ENCODE measurements around the gene POLR2C. TPM values are rescaled to one million over a fixed set of nuclear protein-coding genes. Genes with fewer than 3 reads are reported as not detected.

The POLR2C gene
- total and polyA plus RNA-seq, 2 donors, result 56.5 to 60.6 TPM

GRCh38 chr16:57512296-57513001, 50.0 kb downstream of the POLR2C start:
- 98% methylated on average over 23 of the region's 23 CpGs for WGBS
- no peak for DNase-seq (ENCODE audit: low read depth in 6 of 9, low spot score in 9 of 9)
- H3K36me3 ChIP-seq (ENCODE audit: control insufficient read depth in 2 of 2, insufficient read depth in 2 of 2, low read length in 1 of 2), result peaks cover 21 to 22% of the 10 kb centered on the region in 2 donors

GRCh38 chr16:57513371-57514102, 51.1 kb downstream of the POLR2C start:
- 90% methylated on average over 14 of the region's 14 CpGs for WGBS
- no peaks in the 10 kb centered on the region for H3K27me3 ChIP-seq (ENCODE audit: control insufficient read depth in 2 of 2, insufficient read depth in 1 of 2, low read length in 1 of 2)
- H3K4me1 ChIP-seq (ENCODE audit: control insufficient read depth in 2 of 2, insufficient read depth in 2 of 2, low read length in 2 of 2), result peaks cover 0 to 3% of the 10 kb centered on the region in 2 donors
- H3K9me3 ChIP-seq (ENCODE audit: control insufficient read depth in 2 of 2, insufficient read depth in 1 of 2, low read length in 1 of 2), result no peaks in the 10 kb centered on the region
- no peak overlapping the region for H3K27ac ChIP-seq (ENCODE audit: low read depth in 1 of 2, low read length in 1 of 2)
- H3K4me3 ChIP-seq (ENCODE audit: low read length in 2 of 2), result no peak overlapping the region
- DNase-seq (ENCODE audit: low read depth in 6 of 9, low spot score in 9 of 9), result no peak
- peaks cover 31 to 32% of the 10 kb centered on the region in 2 donors for H3K36me3 ChIP-seq (ENCODE audit: control insufficient read depth in 2 of 2, insufficient read depth in 2 of 2, low read length in 1 of 2)

More at GRCh38 chr16:57512296-57513001, 50.0 kb downstream of the POLR2C start:
- Histone ChIP-seq H3K27ac (ENCODE audit: low read depth in 1 of 2, low read length in 1 of 2) (peak overlapping the region in 1 of 2 donors; percentile 9), H3K27me3 (ENCODE audit: control insufficient read depth in 2 of 2, insufficient read depth in 1 of 2, low read length in 1 of 2) (no peaks in the 10 kb centered on the region), H3K4me3 (ENCODE audit: low read length in 2 of 2) (no peak overlapping the region), H3K4me1 (ENCODE audit: control insufficient read depth in 2 of 2, insufficient read depth in 2 of 2, low read length in 2 of 2) (peaks cover 0 to 3% of the 10 kb centered on the region in 2 donors), H3K9me3 (ENCODE audit: control insufficient read depth in 2 of 2, insufficient read depth in 1 of 2, low read length in 1 of 2) (no peaks in the 10 kb centered on the region)

- peaks cover 0 to 3% of the 10 kb centered on the region in 2 donors for H3K4me1 ChIP-seq (ENCODE audit: control insufficient read depth in 2 of 2, insufficient read depth in 2 of 2, low read length in 2 of 2)
- no peaks in the 10 kb centered on the region for H3K9me3 ChIP-seq (ENCODE audit: control insufficient read depth in 2 of 2, insufficient read depth in 1 of 2, low read length in 1 of 2)
- H3K27ac ChIP-seq (ENCODE audit: low read depth in 1 of 2, low read length in 1 of 2), result no peak overlapping the region
- WGBS, result 98% methylated on average over 4 of the region's 4 CpGs
- DNase-seq (ENCODE audit: low read depth in 6 of 9, low spot score in 9 of 9), result no peak
- peaks cover 31 to 33% of the 10 kb centered on the region in 2 donors for H3K36me3 ChIP-seq (ENCODE audit: control insufficient read depth in 2 of 2, insufficient read depth in 2 of 2, low read length in 1 of 2)
- no peaks in the 10 kb centered on the region for H3K27me3 ChIP-seq (ENCODE audit: control insufficient read depth in 2 of 2, insufficient read depth in 1 of 2, low read length in 1 of 2)
- no peak overlapping the region for H3K4me3 ChIP-seq (ENCODE audit: low read length in 2 of 2)
These were observed 51.9 kb downstream of the POLR2C start for GRCh38 chr16:57514371-57514770.

GRCh38 chr16:57514791-57515600, 52.5 kb downstream of the POLR2C start:
- no peak for DNase-seq (ENCODE audit: low read depth in 6 of 9, low spot score in 9 of 9)
- no peak overlapping the region for H3K27ac ChIP-seq (ENCODE audit: low read depth in 1 of 2, low read length in 1 of 2)
- H3K36me3 ChIP-seq (ENCODE audit: control insufficient read depth in 2 of 2, insufficient read depth in 2 of 2, low read length in 1 of 2), result peaks cover 31 to 33% of the 10 kb centered on the region in 2 donors
- H3K4me1 ChIP-seq (ENCODE audit: control insufficient read depth in 2 of 2, insufficient read depth in 2 of 2, low read length in 2 of 2), result peaks cover 0 to 5% of the 10 kb centered on the region in 2 donors
- no peaks in the 10 kb centered on the region for H3K9me3 ChIP-seq (ENCODE audit: control insufficient read depth in 2 of 2, insufficient read depth in 1 of 2, low read length in 1 of 2)
- WGBS, result 97% methylated on average over 23 of the region's 23 CpGs
- H3K4me3 ChIP-seq (ENCODE audit: low read length in 2 of 2), result no peak overlapping the region
- H3K27me3 ChIP-seq (ENCODE audit: control insufficient read depth in 2 of 2, insufficient read depth in 1 of 2, low read length in 1 of 2), result no peaks in the 10 kb centered on the region

- DNase-seq (ENCODE audit: low read depth in 6 of 9, low spot score in 9 of 9), result no peak
- Histone ChIP-seq H3K27ac (ENCODE audit: low read depth in 1 of 2, low read length in 1 of 2) (no peak overlapping the region), H3K36me3 (ENCODE audit: control insufficient read depth in 2 of 2, insufficient read depth in 2 of 2, low read length in 1 of 2) (peaks cover 31 to 33% of the 10 kb centered on the region in 2 donors), H3K4me3 (ENCODE audit: low read length in 2 of 2) (no peak overlapping the region), H3K9me3 (ENCODE audit: control insufficient read depth in 2 of 2, insufficient read depth in 1 of 2, low read length in 1 of 2) (no peaks in the 10 kb centered on the region), H3K4me1 (ENCODE audit: control insufficient read depth in 2 of 2, insufficient read depth in 2 of 2, low read length in 2 of 2) (peaks cover 0 to 2% of the 10 kb centered on the region in 2 donors), H3K27me3 (ENCODE audit: control insufficient read depth in 2 of 2, insufficient read depth in 1 of 2, low read length in 1 of 2) (no peaks in the 10 kb centered on the region)
- 93% methylated on average over 10 of the region's 10 CpGs for WGBS
These were observed 53.8 kb downstream of the POLR2C start for GRCh38 chr16:57516176-57516725.

GRCh38 chr16:57516773-57517172, 54.3 kb downstream of the POLR2C start:
- H3K27me3 ChIP-seq (ENCODE audit: control insufficient read depth in 2 of 2, insufficient read depth in 1 of 2, low read length in 1 of 2), result no peaks in the 10 kb centered on the region
- WGBS, result 96% methylated on average over 3 of the region's 3 CpGs
- no peak overlapping the region for H3K27ac ChIP-seq (ENCODE audit: low read depth in 1 of 2, low read length in 1 of 2)
- H3K9me3 ChIP-seq (ENCODE audit: control insufficient read depth in 2 of 2, insufficient read depth in 1 of 2, low read length in 1 of 2), result no peaks in the 10 kb centered on the region
- peaks cover 0 to 2% of the 10 kb centered on the region in 2 donors for H3K4me1 ChIP-seq (ENCODE audit: control insufficient read depth in 2 of 2, insufficient read depth in 2 of 2, low read length in 2 of 2)
- peaks cover 31 to 33% of the 10 kb centered on the region in 2 donors for H3K36me3 ChIP-seq (ENCODE audit: control insufficient read depth in 2 of 2, insufficient read depth in 2 of 2, low read length in 1 of 2)
- H3K4me3 ChIP-seq (ENCODE audit: low read length in 2 of 2), result no peak overlapping the region
- DNase-seq (ENCODE audit: low read depth in 6 of 9, low spot score in 9 of 9), result no peak

GRCh38 chr16:57517397-57518367, 55.2 kb downstream of the POLR2C start:
- WGBS, result 99% methylated on average over 31 of the region's 31 CpGs
- Histone ChIP-seq H3K27me3 (ENCODE audit: control insufficient read depth in 2 of 2, insufficient read depth in 1 of 2, low read length in 1 of 2) (no peaks in the 10 kb centered on the region), H3K27ac (ENCODE audit: low read depth in 1 of 2, low read length in 1 of 2) (no peak overlapping the region), H3K36me3 (ENCODE audit: control insufficient read depth in 2 of 2, insufficient read depth in 2 of 2, low read length in 1 of 2) (peaks cover 24 to 31% of the 10 kb centered on the region in 2 donors), H3K9me3 (ENCODE audit: control insufficient read depth in 2 of 2, insufficient read depth in 1 of 2, low read length in 1 of 2) (no peaks in the 10 kb centered on the region), H3K4me3 (ENCODE audit: low read length in 2 of 2) (no peak overlapping the region), H3K4me1 (ENCODE audit: control insufficient read depth in 2 of 2, insufficient read depth in 2 of 2, low read length in 2 of 2) (peaks cover 0 to 8% of the 10 kb centered on the region in 2 donors)
- DNase-seq (ENCODE audit: low read depth in 6 of 9, low spot score in 9 of 9), result no peak

GRCh38 chr16:57518520-57518919, 56.0 kb downstream of the POLR2C start:
- no peak for DNase-seq (ENCODE audit: low read depth in 6 of 9, low spot score in 9 of 9)
- peaks cover 20 to 24% of the 10 kb centered on the region in 2 donors for H3K36me3 ChIP-seq (ENCODE audit: control insufficient read depth in 2 of 2, insufficient read depth in 2 of 2, low read length in 1 of 2)
- H3K27me3 ChIP-seq (ENCODE audit: control insufficient read depth in 2 of 2, insufficient read depth in 1 of 2, low read length in 1 of 2), result no peaks in the 10 kb centered on the region
- H3K4me3 ChIP-seq (ENCODE audit: low read length in 2 of 2), result no peak overlapping the region
- no peaks in the 10 kb centered on the region for H3K9me3 ChIP-seq (ENCODE audit: control insufficient read depth in 2 of 2, insufficient read depth in 1 of 2, low read length in 1 of 2)
- no peak overlapping the region for H3K27ac ChIP-seq (ENCODE audit: low read depth in 1 of 2, low read length in 1 of 2)
- 97% methylated on average over 13 of the region's 13 CpGs for WGBS
- H3K4me1 ChIP-seq (ENCODE audit: control insufficient read depth in 2 of 2, insufficient read depth in 2 of 2, low read length in 2 of 2), result peaks cover 0 to 15% of the 10 kb centered on the region in 2 donors

Measured in thymus (tissue), 11 donors.